GM19468 (cell line): ENCODE measurements around the gene ZBTB34.
"Not testable (repeated sequence)": the region's sequence is repeated elsewhere in the genome, so short reads cannot be mapped to it uniquely, and the experiment has no call there.

Source experiments
- ATAC-seq: cut with Tn5 transposase; IDR thresholded peaks from one replicate; pipeline ENCODE4 v1.9.1; 2021; ENCODE audit warnings: mild to moderate bottlenecking, moderate library complexity, moderate number of reproducible peaks; ENCODE audit not compliant: unreplicated experiment; ENCODE audit errors: extremely low read depth

Gene ZBTB34

DNA sequence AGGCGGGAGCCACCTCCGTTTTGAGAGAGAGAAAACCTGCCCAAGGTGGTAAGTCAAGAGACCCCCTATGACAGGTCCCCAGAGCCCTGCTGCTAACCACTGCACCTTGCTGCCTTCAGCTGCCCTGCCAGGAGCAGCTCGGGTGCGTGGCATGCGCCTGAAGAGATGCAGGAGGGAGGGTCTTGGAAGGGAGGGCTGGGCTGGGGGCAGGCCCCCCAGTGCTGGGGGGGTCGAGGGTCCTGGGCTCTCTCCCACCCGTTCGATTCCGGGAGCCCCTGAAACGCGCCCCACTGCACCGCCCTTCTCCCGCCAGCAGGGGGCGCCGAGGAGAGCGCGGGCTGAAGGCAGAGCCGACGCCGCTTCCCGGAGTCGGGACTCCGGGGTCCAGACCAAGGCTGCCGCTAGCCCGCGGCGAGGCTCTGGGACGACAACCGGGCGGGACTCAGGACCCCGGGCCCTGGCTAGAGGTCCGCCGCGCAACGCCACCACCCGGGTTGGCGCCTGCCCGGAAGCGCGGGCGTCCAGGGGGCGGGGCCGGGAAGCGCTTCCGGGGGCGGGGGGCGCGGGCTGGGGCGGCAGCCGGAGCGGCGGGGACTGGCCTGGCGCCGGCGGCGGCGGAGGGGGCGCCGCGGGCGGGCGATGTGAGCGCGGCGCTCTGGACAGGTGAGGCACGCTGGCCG lies at the start of gene ZBTB34:
ZBTB34 (plus strand) TSS at position 563 of the 680 bp plus-strand sequence. CDS start 18,761 bp downstream, outside the sequence.
- peak; percentile 22 for ATAC-seq

GRCh38 chr9:126813072-126813471 lies 47.4 kb upstream of the ZBTB34 start:
- no peak for ATAC-seq

GRCh38 chr9:126814091-126814490 lies 46.3 kb upstream of the ZBTB34 start:
- no peak for ATAC-seq

GRCh38 chr9:126817615-126818014 lies 42.8 kb upstream of the ZBTB34 start:
- ATAC-seq, result not testable (repeated sequence)

GRCh38 chr9:126818482-126818881 lies 42.0 kb upstream of the ZBTB34 start:
- no peak for ATAC-seq

- ATAC-seq, result no peak
These were observed 41.0 kb upstream of the ZBTB34 start for GRCh38 chr9:126819482-126819881.

DNA sequence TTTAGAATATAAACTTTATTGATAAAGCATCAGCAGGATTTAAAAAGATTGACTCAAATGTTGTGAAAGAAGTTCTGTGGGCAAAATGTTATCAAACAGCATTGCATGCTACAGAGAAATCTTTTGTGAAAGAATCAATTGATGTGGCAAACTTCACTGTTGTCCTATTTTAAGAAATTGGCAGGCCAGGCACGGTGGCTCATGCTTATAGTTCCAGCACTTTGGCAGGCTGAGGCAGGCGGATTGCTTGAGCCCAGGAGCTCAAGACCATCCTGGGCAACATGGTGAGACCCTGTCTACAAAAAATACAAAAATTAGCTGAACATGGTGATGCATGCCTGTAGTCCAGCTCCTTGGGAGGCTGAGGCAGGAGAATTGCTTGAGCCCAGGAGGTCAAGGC lies 38.2 kb upstream of the ZBTB34 start:
- no peak for ATAC-seq

GRCh38 chr9:126822873-126823272 lies 37.6 kb upstream of the ZBTB34 start:
- ATAC-seq, result no peak

DNA sequence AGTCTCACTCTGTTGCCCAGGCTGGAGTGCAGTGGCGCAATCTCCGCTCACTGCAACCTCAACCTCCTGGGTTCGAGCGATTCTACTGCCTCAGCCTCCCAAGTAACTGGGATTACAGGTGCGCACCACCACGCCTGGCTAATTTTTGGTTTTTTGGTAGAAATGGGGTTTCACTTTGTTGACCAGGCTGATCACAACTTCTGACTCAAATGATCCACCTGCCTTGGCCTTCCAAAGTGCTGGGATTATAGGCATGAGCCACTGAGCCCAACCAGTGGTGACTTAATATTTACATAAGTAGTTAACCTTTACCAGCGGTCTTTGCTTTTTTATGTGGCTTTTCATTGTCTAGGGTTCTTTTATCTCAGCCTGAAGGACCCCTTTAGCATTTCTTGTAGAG lies 36.4 kb upstream of the ZBTB34 start:
- ATAC-seq, result not testable (repeated sequence)

- ATAC-seq, result no peak
These were observed 33.2 kb upstream of the ZBTB34 start for GRCh38 chr9:126827227-126827626.

- no peak for ATAC-seq
These were observed 31.4 kb upstream of the ZBTB34 start for GRCh38 chr9:126829035-126829434.

DNA sequence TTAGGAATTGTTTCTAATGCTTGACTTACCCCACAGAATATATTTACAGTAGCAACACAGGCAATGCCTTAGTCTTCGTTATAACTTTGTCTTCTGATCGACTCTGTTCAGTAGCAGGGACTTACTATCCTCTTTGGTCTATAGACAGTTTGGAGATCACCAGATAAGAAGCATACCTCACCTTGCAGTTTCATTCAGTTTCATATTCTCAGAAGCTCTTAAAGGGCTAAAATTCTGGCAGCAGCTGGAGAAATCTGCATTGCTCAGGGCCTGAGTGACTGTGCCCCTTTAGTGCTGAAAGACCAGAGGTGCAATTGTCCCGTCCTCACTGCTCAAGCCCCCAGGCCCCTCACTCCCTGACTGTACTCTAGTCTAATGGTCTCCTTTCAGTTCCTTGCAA lies 29.6 kb upstream of the ZBTB34 start:
- ATAC-seq, result no peak

- ATAC-seq, result no peak
These were observed 28.0 kb upstream of the ZBTB34 start for GRCh38 chr9:126832440-126832839.

DNA sequence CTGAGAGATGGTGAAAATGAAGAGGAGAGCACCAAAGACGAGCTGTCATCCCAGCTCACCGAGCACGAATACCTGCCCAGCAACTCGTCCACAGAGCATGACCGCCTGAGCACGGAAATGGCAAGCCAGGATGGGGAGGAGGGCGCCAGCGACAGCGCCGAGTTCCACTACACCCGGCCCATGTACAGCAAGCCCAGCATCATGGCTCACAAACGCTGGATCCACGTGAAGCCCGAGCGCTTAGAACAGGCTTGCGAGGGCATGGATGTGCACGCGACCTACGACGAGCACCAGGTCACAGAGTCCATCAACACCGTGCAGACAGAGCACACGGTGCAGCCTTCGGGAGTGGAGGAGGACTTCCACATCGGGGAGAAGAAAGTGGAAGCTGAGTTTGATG lies 27.4 kb upstream of the ZBTB34 start:
- ATAC-seq, result no peak

DNA sequence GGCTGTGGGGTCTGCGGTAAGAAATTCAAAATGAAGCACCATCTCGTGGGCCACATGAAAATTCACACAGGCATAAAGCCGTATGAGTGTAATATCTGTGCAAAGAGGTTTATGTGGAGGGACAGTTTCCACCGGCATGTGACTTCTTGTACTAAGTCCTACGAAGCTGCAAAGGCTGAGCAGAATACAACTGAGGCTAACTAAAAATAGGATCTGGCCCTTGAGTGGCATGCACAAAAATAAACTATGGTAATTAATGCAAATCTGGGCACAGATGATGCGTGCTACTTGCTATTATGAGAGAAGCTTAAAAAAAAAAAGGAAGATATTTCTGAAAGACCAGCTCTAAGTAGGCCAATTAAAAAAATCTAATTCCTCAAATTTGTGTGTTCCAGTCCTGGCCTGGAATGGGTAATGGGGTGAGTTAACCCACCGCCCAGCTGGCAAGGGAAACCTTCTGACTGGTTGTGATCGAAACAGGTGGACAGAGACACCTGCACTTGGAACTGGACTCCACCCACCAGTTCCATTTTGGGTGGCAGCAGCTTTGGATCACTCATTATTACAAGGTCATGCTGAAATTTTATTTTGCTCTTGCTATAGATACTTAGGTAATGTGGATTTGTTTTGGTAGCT lies 26.6 kb upstream of the ZBTB34 start:
- no peak for ATAC-seq

GRCh38 chr9:126834672-126835071 lies 25.8 kb upstream of the ZBTB34 start:
- ATAC-seq, result no peak

- ATAC-seq, result no peak
These were observed 24.2 kb upstream of the ZBTB34 start for GRCh38 chr9:126836216-126836615.

DNA sequence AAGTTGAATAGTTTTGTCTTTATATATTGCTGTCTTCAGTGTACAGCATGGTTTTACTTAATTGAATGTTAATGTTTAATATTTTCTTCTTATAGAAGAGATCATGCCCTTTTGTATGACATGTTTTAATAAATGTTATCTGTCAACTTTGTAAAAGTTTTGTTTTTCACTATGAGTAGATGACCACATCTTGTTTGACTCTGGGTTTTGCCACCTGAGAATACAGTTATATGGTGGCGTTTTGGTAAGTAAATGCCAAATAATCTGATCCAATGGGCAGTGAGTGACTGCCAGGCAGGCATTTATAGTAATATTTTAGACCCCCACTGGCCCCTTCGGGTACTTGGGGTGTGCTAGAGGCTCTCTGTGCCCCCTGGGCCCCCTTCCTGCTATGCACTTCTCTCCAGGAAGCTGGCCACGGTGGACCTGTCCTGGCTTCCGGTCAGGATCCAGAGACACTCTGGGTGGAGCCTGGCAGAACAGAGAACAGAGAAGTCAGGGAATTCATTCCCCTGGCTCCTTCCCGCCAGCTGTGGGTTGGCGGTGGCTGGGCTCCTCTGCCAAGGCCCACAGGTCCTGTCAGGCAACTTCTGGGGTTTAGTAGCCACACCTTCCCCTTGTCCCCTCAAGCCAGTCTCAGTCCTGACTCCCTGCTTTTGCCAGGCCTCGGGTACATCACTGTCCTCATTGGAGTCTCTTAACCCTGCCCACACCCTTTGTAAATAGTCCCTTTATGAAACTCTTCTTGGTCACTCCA lies 22.2 kb upstream of the ZBTB34 start:
- no peak for ATAC-seq

DNA sequence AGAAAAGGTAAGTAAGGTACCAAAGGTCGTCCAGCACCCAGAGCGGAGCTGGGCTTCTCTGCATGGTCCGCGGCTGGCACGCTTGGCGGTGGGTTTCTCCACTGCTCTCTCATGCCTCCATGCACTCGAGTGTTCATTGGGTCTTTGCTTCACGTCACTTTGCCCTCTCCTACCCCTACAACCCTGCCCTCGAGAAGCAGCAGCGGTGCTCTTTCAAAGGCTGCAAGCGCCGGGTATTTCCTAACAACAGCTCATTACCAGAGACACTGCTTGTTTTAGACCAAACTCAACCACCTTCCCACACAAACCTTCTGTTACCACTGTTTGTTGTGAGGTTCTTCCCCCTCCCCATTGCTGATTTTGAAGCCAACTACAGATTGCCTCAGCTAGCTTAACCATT lies 21.5 kb upstream of the ZBTB34 start:
- ATAC-seq, result no peak

DNA sequence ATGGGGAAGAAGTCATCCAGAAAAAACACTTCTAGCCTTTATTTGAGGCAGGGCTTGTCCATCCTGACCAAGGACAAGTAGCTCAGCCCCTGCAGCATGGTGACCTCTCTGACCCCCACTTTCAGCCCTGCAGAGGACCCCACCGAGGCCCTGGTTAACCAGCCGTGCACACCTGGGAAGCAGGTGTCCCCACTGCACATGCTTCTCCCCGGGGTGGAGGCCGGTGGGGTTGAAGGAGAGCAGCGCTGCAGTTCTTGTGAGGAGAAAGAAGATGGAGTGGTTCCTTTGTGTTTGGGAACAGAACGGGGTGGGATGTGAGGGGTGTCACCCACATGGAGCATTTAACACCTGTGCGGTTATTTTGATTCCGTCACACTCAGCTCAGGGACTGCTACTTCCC lies 21.1 kb upstream of the ZBTB34 start:
- ATAC-seq, result no peak

DNA sequence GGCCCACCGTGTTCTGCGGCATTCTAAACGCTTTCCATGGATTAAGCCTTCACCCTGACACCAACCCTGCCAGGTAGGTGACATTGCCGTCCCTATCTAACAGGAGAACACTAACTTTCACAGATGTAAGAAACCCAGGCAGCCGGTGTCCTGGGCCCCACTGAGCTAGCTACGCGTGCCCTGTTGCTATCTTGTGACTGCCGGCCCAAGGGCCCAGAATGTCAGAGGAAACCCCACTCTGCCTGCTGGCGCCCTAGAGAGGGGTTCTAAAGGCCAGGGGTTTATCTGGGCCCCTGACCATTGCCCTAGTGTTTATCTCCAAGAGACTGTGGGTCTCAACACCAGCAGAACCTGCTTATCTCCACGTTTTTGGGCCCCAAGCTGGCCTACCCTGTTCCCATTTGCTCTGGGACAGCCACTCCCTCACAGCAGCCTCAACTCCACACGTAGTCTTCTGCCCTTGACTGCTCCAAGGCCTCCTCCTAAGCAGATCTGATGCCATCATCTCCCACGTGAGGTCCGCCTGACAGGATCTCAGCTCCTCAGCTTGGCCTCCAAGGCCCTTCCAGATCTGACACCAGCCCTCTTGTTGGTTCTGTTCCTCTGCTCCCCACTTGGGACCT lies 18.1 kb upstream of the ZBTB34 start:
- no peak for ATAC-seq
